SU-DHL-6 (cell line): Measurements from ENCODE around the gene CIAO3.
A peak's percentile ranks its signal among the peaks of the same experiment; 100 is the strongest.

ENCODE experiments used
- H2AFZ ChIP-seq: fragments of 200-600 bp; sonication (generic); 2 replicates; pipeline ENCODE4 v1.6.1; 2014; ENCODE audit warnings: low read depth, mild to moderate bottlenecking, moderate library complexity, mixed read lengths, antibody characterized with exemption, low read length; ENCODE audit not compliant: severe bottlenecking
- H3F3A ChIP-seq: fragments of 200-600 bp; shearing (Covaris generic); 2 replicates; pipeline ENCODE4 v1.6.0; 2016; ENCODE audit warnings: antibody characterized with exemption, mild to moderate bottlenecking; ENCODE audit not compliant: insufficient read depth
- H3K27ac ChIP-seq: fragments of 200-600 bp; sonication (generic); 2 replicates; pipeline ENCODE4 v1.5.1; 2016; ENCODE audit warnings: low read depth, mild to moderate bottlenecking, low read length, moderate library complexity, mixed read lengths
- H3K27me3 ChIP-seq: fragments of 200-600 bp; sonication (generic), shearing (Covaris generic); 2 replicates; pipeline ENCODE4 v1.6.0; 2014; ENCODE audit warnings: mild to moderate bottlenecking, low read length
- H3K36me3 ChIP-seq: fragments of 200-600 bp; sonication (generic); 2 replicates; pipeline ENCODE4 v1.6.1; 2014; ENCODE audit warnings: mild to moderate bottlenecking, low read length, mixed read lengths
- H3K4me2 ChIP-seq: fragments of 300-600, 200-600 bp; shearing (Covaris generic), sonication (generic); 2 replicates; pipeline ENCODE4 v1.6.0; 2014; ENCODE audit warnings: low read length, low read depth, mild to moderate bottlenecking; ENCODE audit not compliant: poor library complexity, severe bottlenecking
- H3K4me3 ChIP-seq: fragments of 200-600 bp; sonication (generic); 2 replicates; pipeline ENCODE4 v1.5.1; 2014; ENCODE audit warnings: antibody characterized with exemption, low read length, mild to moderate bottlenecking, mixed read lengths; ENCODE audit not compliant: insufficient read depth, poor library complexity, severe bottlenecking
- H3K79me2 ChIP-seq: fragments of 200-600 bp; sonication (generic); 2 replicates; pipeline ENCODE4 v1.6.1; 2014; ENCODE audit warnings: mild to moderate bottlenecking, low read length, moderate library complexity; ENCODE audit not compliant: insufficient read depth
- H3K9ac ChIP-seq: fragments of 200-600 bp; sonication (generic); 2 replicates; pipeline ENCODE4 v1.7.0; 2014; ENCODE audit warnings: mild to moderate bottlenecking, low read length
- H3K9me2 ChIP-seq: fragments of 200-600 bp; sonication (generic); replicated peaks from 2 replicates; pipeline ENCODE4 v1.6.1; 2014; ENCODE audit warnings: low read length; ENCODE audit not compliant: insufficient read depth
- H3K9me3 ChIP-seq: fragments of 200-600 bp; sonication (generic); 2 replicates; pipeline ENCODE4 v1.6.1; 2014; ENCODE audit warnings: low read length, mixed read lengths; ENCODE audit not compliant: insufficient read depth
- H4K20me1 ChIP-seq: fragments of 200-600 bp; sonication (generic); 2 replicates; pipeline ENCODE4 v1.6.1; 2014; ENCODE audit warnings: low read depth, mild to moderate bottlenecking, antibody characterized with exemption, low read length, moderate library complexity, mixed read lengths
- EZH2phosphoT487 ChIP-seq: fragments of 200-600 bp; sonication (generic), shearing (Covaris generic); conservative IDR thresholded peaks from 2 replicates; pipeline ENCODE4 v1.6.1; 2018; ENCODE audit warnings: mild to moderate bottlenecking, antibody characterized with exemption, low read length, moderate library complexity, mixed read lengths
- TF ChIP-seq, protein P1 (sequence below): fragments of 200-600 bp; sonication (generic); IDR thresholded peaks from one replicate; pipeline ENCODE4 v1.5.1; 2017; ENCODE audit warnings: antibody characterized with exemption, mild to moderate bottlenecking, low read length, moderate library complexity; ENCODE audit not compliant: insufficient read depth, poor library complexity, severe bottlenecking

The CIAO3 gene

GRCh38 chr16:685967-686366 lies 54.8 kb downstream of the CIAO3 start:
- Histone ChIP-seq H3K9me3 (no peaks in the 10 kb centered on the region), H3K4me2 (no peak overlapping the region), H3K36me3 (no peaks in the 10 kb centered on the region), H2AFZ (no peak overlapping the region), H3K9me2 (no peaks in the 10 kb centered on the region), H3K4me3 (no peak overlapping the region), H3K79me2 (peaks cover 21% of the 10 kb centered on the region; the same call in 1 of the 2 replicates), H4K20me1 (no peaks in the 10 kb centered on the region), H3K27me3 (no peaks in the 10 kb centered on the region), H3K27ac (no peak overlapping the region), H3K9ac (no peak overlapping the region), H3F3A (no peaks in the 10 kb centered on the region)
- TF ChIP-seq, protein P1, sequence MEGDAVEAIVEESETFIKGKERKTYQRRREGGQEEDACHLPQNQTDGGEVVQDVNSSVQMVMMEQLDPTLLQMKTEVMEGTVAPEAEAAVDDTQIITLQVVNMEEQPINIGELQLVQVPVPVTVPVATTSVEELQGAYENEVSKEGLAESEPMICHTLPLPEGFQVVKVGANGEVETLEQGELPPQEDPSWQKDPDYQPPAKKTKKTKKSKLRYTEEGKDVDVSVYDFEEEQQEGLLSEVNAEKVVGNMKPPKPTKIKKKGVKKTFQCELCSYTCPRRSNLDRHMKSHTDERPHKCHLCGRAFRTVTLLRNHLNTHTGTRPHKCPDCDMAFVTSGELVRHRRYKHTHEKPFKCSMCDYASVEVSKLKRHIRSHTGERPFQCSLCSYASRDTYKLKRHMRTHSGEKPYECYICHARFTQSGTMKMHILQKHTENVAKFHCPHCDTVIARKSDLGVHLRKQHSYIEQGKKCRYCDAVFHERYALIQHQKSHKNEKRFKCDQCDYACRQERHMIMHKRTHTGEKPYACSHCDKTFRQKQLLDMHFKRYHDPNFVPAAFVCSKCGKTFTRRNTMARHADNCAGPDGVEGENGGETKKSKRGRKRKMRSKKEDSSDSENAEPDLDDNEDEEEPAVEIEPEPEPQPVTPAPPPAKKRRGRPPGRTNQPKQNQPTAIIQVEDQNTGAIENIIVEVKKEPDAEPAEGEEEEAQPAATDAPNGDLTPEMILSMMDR = peak; percentile 19
- no peak for TF ChIP-seq EZH2phosphoT487

GRCh38 chr16:684961-685696 lies 55.7 kb downstream of the CIAO3 start:
- no peaks in the 10 kb centered on the region for H3K27me3 ChIP-seq
- no peak overlapping the region for H3K4me2 ChIP-seq
- no peaks in the 10 kb centered on the region for H3K9me2 ChIP-seq
- no peaks in the 10 kb centered on the region for H4K20me1 ChIP-seq
- TF ChIP-seq, protein P1 = no peak
- TF ChIP-seq EZH2phosphoT487 = no peak
- H3K9ac ChIP-seq = no peak overlapping the region
- H2AFZ ChIP-seq = no peak overlapping the region
- H3K9me3 ChIP-seq = no peaks in the 10 kb centered on the region
- no peak overlapping the region for H3K4me3 ChIP-seq
- no peak overlapping the region for H3K27ac ChIP-seq
- H3F3A ChIP-seq = no peaks in the 10 kb centered on the region; the same call in 1 of the 2 replicates
- H3K79me2 ChIP-seq = peaks cover 23% of the 10 kb centered on the region; the same call in 1 of the 2 replicates
- no peaks in the 10 kb centered on the region for H3K36me3 ChIP-seq

- Histone ChIP-seq H3K9me2 (no peaks in the 10 kb centered on the region), H3K79me2 (peaks cover 23% of the 10 kb centered on the region; the same call in 1 of the 2 replicates), H4K20me1 (no peaks in the 10 kb centered on the region), H3K4me3 (peak within 1 kb of the TSS; percentile 55), H3K27me3 (no peaks in the 10 kb centered on the region), H3K4me2 (peak within 1 kb of the TSS; percentile 64), H2AFZ (no peak within 1 kb of the TSS), H3K9me3 (no peaks in the 10 kb centered on the region), H3F3A (peaks cover 4% of the 10 kb centered on the region; the same call in 1 of the 2 replicates), H3K9ac (peak within 1 kb of the TSS; percentile 58), H3K27ac (peak within 1 kb of the TSS; percentile 38; the same call in 1 of the 2 replicates), H3K36me3 (no peaks in the 10 kb centered on the region)
- no peak for TF ChIP-seq EZH2phosphoT487
- TF ChIP-seq, protein P1 = no peak
Measured at GRCh38 chr16:684071-684794, 56.6 kb downstream of the CIAO3 start, which contains the start of gene JMJD8. JMJD8 (minus strand) TSS chr16:684334; CDS start chr16:684319, 15 bp downstream.
